ENCODE measurements around the gene PKP1.

The PKP1 gene

GRCh38 chr1:201375169-201375568, 91.9 kb downstream of the PKP1 start:
- DNase-seq, result no peak
- peaks cover 4% of the 10 kb centered on the region; the same call in 1 of the 2 replicates for H4K20me1 ChIP-seq (ENCODE audit: insufficient read depth, low read length)
- H3K4me3 ChIP-seq (ENCODE audit: low read depth in 1 of 2, low read length in 2 of 2), result no peak overlapping the region
- no peak for ATAC-seq (ENCODE audit: insufficient read depth, low read depth)
- H3K27ac ChIP-seq (ENCODE audit: low read length), result no peak overlapping the region
- H3K79me2 ChIP-seq (ENCODE audit: insufficient read depth, low read length), result no peaks in the 10 kb centered on the region
- no peak overlapping the region for H3K9ac ChIP-seq (ENCODE audit: low read depth, low read length)
- H3K27me3 ChIP-seq (ENCODE audit: insufficient read depth, low read length, poor library complexity), result peaks cover 45% of the 10 kb centered on the region
- no peaks in the 10 kb centered on the region for H3K36me3 ChIP-seq (ENCODE audit: insufficient read depth, low read length)
- H3K9me3 ChIP-seq (ENCODE audit: insufficient read depth, low read length, severe bottlenecking), result no peaks in the 10 kb centered on the region
- H3K4me1 ChIP-seq (ENCODE audit: insufficient read depth, low read length), result no peaks in the 10 kb centered on the region
- H2AFZ ChIP-seq (ENCODE audit: low read depth, low read length), result no peak overlapping the region
- H3K4me2 ChIP-seq (ENCODE audit: insufficient read depth, low read length), result no peak overlapping the region
- TF ChIP-seq CTCF (IDR thresholded peaks at IDR 0.05; ENCODE audit: borderline replicate concordance, extremely low read depth, low read length, poor library complexity, severe bottlenecking) (no peak), EZH2 (IDR thresholded peaks at IDR 0.05; ENCODE audit: borderline replicate concordance, low read depth, low read length, severe bottlenecking) (no peak)

- no peak overlapping the region for H2AFZ ChIP-seq (ENCODE audit: low read depth, low read length)
- no peaks in the 10 kb centered on the region for H3K4me1 ChIP-seq (ENCODE audit: insufficient read depth, low read length)
- H3K9ac ChIP-seq (ENCODE audit: low read depth, low read length), result no peak overlapping the region
- no peak overlapping the region for H3K4me3 ChIP-seq (ENCODE audit: low read depth in 1 of 2, low read length in 2 of 2)
- H3K36me3 ChIP-seq (ENCODE audit: insufficient read depth, low read length), result no peaks in the 10 kb centered on the region
- H3K9me3 ChIP-seq (ENCODE audit: insufficient read depth, low read length, severe bottlenecking), result no peaks in the 10 kb centered on the region
- no peak for TF ChIP-seq EZH2 (IDR thresholded peaks at IDR 0.05; ENCODE audit: borderline replicate concordance, low read depth, low read length, severe bottlenecking)
- TF ChIP-seq CTCF (IDR thresholded peaks at IDR 0.05; ENCODE audit: borderline replicate concordance, extremely low read depth, low read length, poor library complexity, severe bottlenecking), result no peak
- no peak for DNase-seq
- H3K4me2 ChIP-seq (ENCODE audit: insufficient read depth, low read length), result no peak overlapping the region
- ATAC-seq (ENCODE audit: insufficient read depth, low read depth), result no peak
- no peaks in the 10 kb centered on the region for H3K79me2 ChIP-seq (ENCODE audit: insufficient read depth, low read length)
- peaks cover 38% of the 10 kb centered on the region for H3K27me3 ChIP-seq (ENCODE audit: insufficient read depth, low read length, poor library complexity)
- H4K20me1 ChIP-seq (ENCODE audit: insufficient read depth, low read length), result peaks cover 7% of the 10 kb centered on the region; the same call in 1 of the 2 replicates
- H3K27ac ChIP-seq (ENCODE audit: low read length), result no peak overlapping the region
Observed at GRCh38 chr1:201376107-201376463, 92.8 kb downstream of the PKP1 start.

GRCh38 chr1:201376464-201377374, 93.4 kb downstream of the PKP1 start:
- H3K27ac ChIP-seq (ENCODE audit: low read length), result no peak overlapping the region
- peaks cover 7% of the 10 kb centered on the region; the same call in 1 of the 2 replicates for H4K20me1 ChIP-seq (ENCODE audit: insufficient read depth, low read length)
- H3K4me1 ChIP-seq (ENCODE audit: insufficient read depth, low read length), result no peaks in the 10 kb centered on the region
- no peak overlapping the region for H3K4me3 ChIP-seq (ENCODE audit: low read depth in 1 of 2, low read length in 2 of 2)
- no peak overlapping the region for H2AFZ ChIP-seq (ENCODE audit: low read depth, low read length)
- no peak overlapping the region for H3K9ac ChIP-seq (ENCODE audit: low read depth, low read length)
- no peak for DNase-seq
- ATAC-seq (ENCODE audit: insufficient read depth, low read depth), result 0 out of 3 replicates have a peak, but pooled peaks have one; percentile 45
- no peak for TF ChIP-seq EZH2 (IDR thresholded peaks at IDR 0.05; ENCODE audit: borderline replicate concordance, low read depth, low read length, severe bottlenecking)
- TF ChIP-seq CTCF (IDR thresholded peaks at IDR 0.05; ENCODE audit: borderline replicate concordance, extremely low read depth, low read length, poor library complexity, severe bottlenecking), result peak; percentile 37
- H3K9me3 ChIP-seq (ENCODE audit: insufficient read depth, low read length, severe bottlenecking), result no peaks in the 10 kb centered on the region
- no peaks in the 10 kb centered on the region for H3K79me2 ChIP-seq (ENCODE audit: insufficient read depth, low read length)
- peaks cover 35% of the 10 kb centered on the region for H3K27me3 ChIP-seq (ENCODE audit: insufficient read depth, low read length, poor library complexity)
- H3K4me2 ChIP-seq (ENCODE audit: insufficient read depth, low read length), result no peak overlapping the region
- no peaks in the 10 kb centered on the region for H3K36me3 ChIP-seq (ENCODE audit: insufficient read depth, low read length)

All from DND-41 (cell line).